ENCODE results near the gene EIF2AK3. TPM values are rescaled to one million over a fixed set of nuclear protein-coding genes. Genes with fewer than 3 reads are reported as not detected.

EIF2AK3 gene
- total and polyA plus RNA-seq, 2 donors (not counting 1 experiment from before 2014, with no cell fraction given), result 11.9 to 19.8 TPM

DNA sequence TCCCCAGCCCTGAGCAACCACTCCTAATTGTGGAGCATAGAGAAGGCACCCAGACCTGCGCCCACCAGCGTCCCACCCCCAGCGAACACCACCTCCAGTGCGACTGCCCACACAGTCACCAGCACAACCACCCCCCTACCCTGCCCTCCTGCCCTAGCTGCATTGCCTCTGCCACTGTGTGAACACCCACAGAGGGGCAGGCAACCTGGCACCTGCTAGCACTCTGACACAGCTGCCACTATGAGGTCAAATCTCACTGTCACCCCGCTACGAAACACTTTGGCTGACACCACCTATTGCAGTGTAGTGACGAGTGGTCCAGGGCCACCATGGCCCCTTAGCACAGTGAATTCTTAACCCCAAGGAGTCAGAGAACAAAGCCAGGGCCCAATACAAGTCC lies 14.1 kb upstream of the EIF2AK3 start:
- Histone ChIP-seq H3K4me3 (replicated peaks in 1 of 4; ENCODE audit: control extremely low read depth in 1 of 4, insufficient read depth in 1 of 4, low read depth in 3 of 4, low read length in 4 of 4) (no peak overlapping the region), H4K20me1 (ENCODE audit: control insufficient read depth, extremely low read depth, insufficient read depth, low read length) (no peaks in the 10 kb centered on the region), H3K4me1 (ENCODE audit: control insufficient read depth, extremely low read depth, insufficient read depth, low read length) (peaks cover 3% of the 10 kb centered on the region), H3K27ac (ENCODE audit: insufficient read depth, low read length) (no peak overlapping the region), H3K27me3 (ENCODE audit: control insufficient read depth, insufficient read depth, low read length) (peaks cover 14% of the 10 kb centered on the region), H3K36me3 (ENCODE audit: control insufficient read depth, insufficient read depth, low read length) (no peaks in the 10 kb centered on the region), H3K4me2 (ENCODE audit: extremely low read depth, insufficient read depth, low read length) (no peak overlapping the region), H3K9me3 (ENCODE audit: control insufficient read depth, insufficient read depth, low read depth, low read length) (no peaks in the 10 kb centered on the region), H2AFZ (ENCODE audit: low read length) (no peak overlapping the region), H3K9ac (ENCODE audit: insufficient read depth, low read length) (no peak overlapping the region), H3K79me2 (ENCODE audit: control insufficient read depth, insufficient read depth, low read length) (no peaks in the 10 kb centered on the region)
- DNase-seq (ENCODE audit: low read depth in 2 of 2), result no peak
- TF ChIP-seq EZH2 (IDR thresholded peaks at IDR 0.05; ENCODE audit: low read length, missing control alignments), result no peak
- TF ChIP-seq, protein P1, sequence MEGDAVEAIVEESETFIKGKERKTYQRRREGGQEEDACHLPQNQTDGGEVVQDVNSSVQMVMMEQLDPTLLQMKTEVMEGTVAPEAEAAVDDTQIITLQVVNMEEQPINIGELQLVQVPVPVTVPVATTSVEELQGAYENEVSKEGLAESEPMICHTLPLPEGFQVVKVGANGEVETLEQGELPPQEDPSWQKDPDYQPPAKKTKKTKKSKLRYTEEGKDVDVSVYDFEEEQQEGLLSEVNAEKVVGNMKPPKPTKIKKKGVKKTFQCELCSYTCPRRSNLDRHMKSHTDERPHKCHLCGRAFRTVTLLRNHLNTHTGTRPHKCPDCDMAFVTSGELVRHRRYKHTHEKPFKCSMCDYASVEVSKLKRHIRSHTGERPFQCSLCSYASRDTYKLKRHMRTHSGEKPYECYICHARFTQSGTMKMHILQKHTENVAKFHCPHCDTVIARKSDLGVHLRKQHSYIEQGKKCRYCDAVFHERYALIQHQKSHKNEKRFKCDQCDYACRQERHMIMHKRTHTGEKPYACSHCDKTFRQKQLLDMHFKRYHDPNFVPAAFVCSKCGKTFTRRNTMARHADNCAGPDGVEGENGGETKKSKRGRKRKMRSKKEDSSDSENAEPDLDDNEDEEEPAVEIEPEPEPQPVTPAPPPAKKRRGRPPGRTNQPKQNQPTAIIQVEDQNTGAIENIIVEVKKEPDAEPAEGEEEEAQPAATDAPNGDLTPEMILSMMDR (conservative IDR thresholded peaks at IDR 0.05 in 1 of 2, IDR thresholded peaks at IDR 0.05 in 1 of 2; ENCODE audit: low read depth in 1 of 2, low read length in 2 of 2), result no peak

DNA sequence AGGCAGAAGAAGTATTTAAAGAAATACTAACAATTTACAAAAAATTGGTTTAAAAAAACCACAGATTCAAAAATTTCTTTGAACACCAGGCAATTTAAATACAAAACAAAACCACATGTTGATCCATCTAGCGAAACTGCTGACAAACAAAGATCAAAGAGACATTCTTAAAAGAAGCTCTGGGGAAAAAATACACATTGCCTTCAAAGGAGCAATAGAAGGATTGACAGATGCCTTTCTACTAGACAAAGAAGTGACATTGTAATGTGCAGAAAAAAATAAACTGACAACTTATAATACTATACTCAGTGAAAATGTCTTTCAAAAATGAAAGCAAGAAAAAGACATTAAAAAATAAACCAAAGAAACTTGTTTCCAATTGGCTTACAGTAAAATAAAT lies 12.6 kb upstream of the EIF2AK3 start:
- H3K79me2 ChIP-seq (ENCODE audit: control insufficient read depth, insufficient read depth, low read length), result no peaks in the 10 kb centered on the region
- H2AFZ ChIP-seq (ENCODE audit: low read length), result no peak overlapping the region
- peaks cover 3% of the 10 kb centered on the region for H3K4me1 ChIP-seq (ENCODE audit: control insufficient read depth, extremely low read depth, insufficient read depth, low read length)
- H3K27me3 ChIP-seq (ENCODE audit: control insufficient read depth, insufficient read depth, low read length), result peaks cover 13% of the 10 kb centered on the region
- TF ChIP-seq, protein P1 (conservative IDR thresholded peaks at IDR 0.05 in 1 of 2, IDR thresholded peaks at IDR 0.05 in 1 of 2; ENCODE audit: low read depth in 1 of 2, low read length in 2 of 2), result no peak
- TF ChIP-seq EZH2 (IDR thresholded peaks at IDR 0.05; ENCODE audit: low read length, missing control alignments), result no peak
- no peak overlapping the region for H3K9ac ChIP-seq (ENCODE audit: insufficient read depth, low read length)
- H3K36me3 ChIP-seq (ENCODE audit: control insufficient read depth, insufficient read depth, low read length), result no peaks in the 10 kb centered on the region
- DNase-seq (ENCODE audit: low read depth in 2 of 2), result no peak
- H3K4me3 ChIP-seq (replicated peaks in 1 of 4; ENCODE audit: control extremely low read depth in 1 of 4, insufficient read depth in 1 of 4, low read depth in 3 of 4, low read length in 4 of 4), result no peak overlapping the region
- H4K20me1 ChIP-seq (ENCODE audit: control insufficient read depth, extremely low read depth, insufficient read depth, low read length), result no peaks in the 10 kb centered on the region
- H3K4me2 ChIP-seq (ENCODE audit: extremely low read depth, insufficient read depth, low read length), result no peak overlapping the region
- no peaks in the 10 kb centered on the region for H3K9me3 ChIP-seq (ENCODE audit: control insufficient read depth, insufficient read depth, low read depth, low read length)
- H3K27ac ChIP-seq (ENCODE audit: insufficient read depth, low read length), result no peak overlapping the region

DNA sequence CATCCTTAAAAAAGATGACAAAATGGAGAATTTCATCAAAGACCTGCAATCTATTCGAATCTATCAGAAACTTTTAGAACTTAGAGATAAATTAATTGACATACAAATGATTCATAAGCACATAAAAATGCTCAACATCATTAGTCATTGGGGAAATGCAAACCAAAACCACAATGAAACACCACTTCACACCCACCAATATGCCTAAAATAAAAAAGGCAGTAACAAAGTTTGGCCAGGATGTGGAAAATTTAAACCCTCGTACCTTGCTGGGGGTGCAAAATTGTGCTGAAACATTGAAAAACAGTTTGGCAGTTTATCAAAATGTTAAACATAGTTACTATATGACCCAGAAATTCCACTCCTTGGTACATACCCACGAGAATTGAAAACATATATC lies 11.5 kb upstream of the EIF2AK3 start:
- peak in 1 of 2 donors; percentile 71 for DNase-seq (ENCODE audit: low read depth in 2 of 2)
- H3K79me2 ChIP-seq (ENCODE audit: control insufficient read depth, insufficient read depth, low read length), result no peaks in the 10 kb centered on the region
- peaks cover 3% of the 10 kb centered on the region for H3K4me1 ChIP-seq (ENCODE audit: control insufficient read depth, extremely low read depth, insufficient read depth, low read length)
- H2AFZ ChIP-seq (ENCODE audit: low read length), result no peak overlapping the region
- H3K4me3 ChIP-seq (replicated peaks in 1 of 4; ENCODE audit: control extremely low read depth in 1 of 4, insufficient read depth in 1 of 4, low read depth in 3 of 4, low read length in 4 of 4), result no peak overlapping the region
- H3K27ac ChIP-seq (ENCODE audit: insufficient read depth, low read length), result no peak overlapping the region
- H3K36me3 ChIP-seq (ENCODE audit: control insufficient read depth, insufficient read depth, low read length), result no peaks in the 10 kb centered on the region
- TF ChIP-seq, protein P1 (conservative IDR thresholded peaks at IDR 0.05 in 1 of 2, IDR thresholded peaks at IDR 0.05 in 1 of 2; ENCODE audit: low read depth in 1 of 2, low read length in 2 of 2), result no peak
- TF ChIP-seq EZH2 (IDR thresholded peaks at IDR 0.05; ENCODE audit: low read length, missing control alignments), result no peak
- peaks cover 14% of the 10 kb centered on the region for H3K27me3 ChIP-seq (ENCODE audit: control insufficient read depth, insufficient read depth, low read length)
- no peak overlapping the region for H3K9ac ChIP-seq (ENCODE audit: insufficient read depth, low read length)
- H4K20me1 ChIP-seq (ENCODE audit: control insufficient read depth, extremely low read depth, insufficient read depth, low read length), result no peaks in the 10 kb centered on the region
- no peaks in the 10 kb centered on the region for H3K9me3 ChIP-seq (ENCODE audit: control insufficient read depth, insufficient read depth, low read depth, low read length)
- no peak overlapping the region for H3K4me2 ChIP-seq (ENCODE audit: extremely low read depth, insufficient read depth, low read length)

Data from fibroblast of lung (primary cell).